ENCODE data around the gene MIDN. TPM values are rescaled to one million over a fixed set of nuclear protein-coding genes. Genes with fewer than 3 reads are reported as not detected.

The MIDN gene
- polyA plus RNA-seq, 2 of the 4 experiments (the other 2 are of a cell fraction) = 9.1 to 31.4 TPM

DNA sequence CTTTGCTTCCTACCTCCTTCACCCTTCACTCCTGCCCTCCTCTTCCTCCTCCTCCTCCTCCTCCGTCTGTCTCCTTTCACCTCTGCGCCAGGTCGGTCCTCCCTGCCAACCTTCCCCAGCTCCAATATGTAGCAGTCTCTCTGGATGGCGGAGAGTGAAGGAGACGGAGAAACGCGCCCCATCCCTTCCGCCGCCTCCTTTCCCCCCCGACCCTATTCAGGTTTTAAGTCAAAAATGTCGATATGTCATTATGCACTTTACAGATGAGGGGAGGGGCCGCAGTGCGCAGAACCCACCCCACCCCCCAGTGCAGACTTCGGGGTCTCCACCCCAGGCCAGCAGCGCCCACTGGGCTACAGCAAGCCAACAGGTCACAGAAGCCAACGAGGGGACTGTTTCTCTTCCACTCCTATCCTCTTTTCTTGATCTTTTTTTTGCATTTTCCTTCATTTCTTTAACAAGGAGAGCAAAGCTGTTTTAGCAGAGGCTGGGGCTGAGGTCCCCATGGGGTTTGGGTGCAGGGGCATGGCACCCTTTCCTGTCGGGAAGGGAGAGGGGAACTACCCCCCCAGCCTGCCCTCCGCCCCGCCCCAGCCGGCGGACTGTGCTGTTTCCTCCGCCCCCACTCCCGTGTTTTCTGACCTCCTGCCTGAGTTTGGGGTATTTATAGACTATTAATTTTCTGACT is 9.2 kb downstream of the MIDN start:
- Histone ChIP-seq H3K4me3 (peak overlapping the region; percentile 29; the same call in 1 of the 3 replicates), H3K4me1 (peaks cover 73% of the 10 kb centered on the region), H3K9me3 (no peaks in the 10 kb centered on the region), H3K27ac (peak overlapping the region; percentile 98 to 99), H3K4me2 (peak overlapping the region; percentile 100)
- DNase-seq (ENCODE audit: low read depth in 1 of 2, low spot score in 1 of 2) = no peak
- POLR2A ChIA-PET = no interaction called here
- ATAC-seq = no peak
- no peak for TF ChIP-seq POLR2A (IDR thresholded peaks at IDR 0.05; ENCODE audit: low read length)
- TF ChIP-seq ZSCAN20 (CRISPR knock-in tag; IDR thresholded peaks at IDR 0.05) = no peak
- TF ChIP-seq HOXA7 (CRISPR knock-in tag; IDR thresholded peaks at IDR 0.05) = no peak
- no peak for TF ChIP-seq CHD4 (IDR thresholded peaks at IDR 0.05; ENCODE audit: borderline replicate concordance)
- TF ChIP-seq, protein P1, sequence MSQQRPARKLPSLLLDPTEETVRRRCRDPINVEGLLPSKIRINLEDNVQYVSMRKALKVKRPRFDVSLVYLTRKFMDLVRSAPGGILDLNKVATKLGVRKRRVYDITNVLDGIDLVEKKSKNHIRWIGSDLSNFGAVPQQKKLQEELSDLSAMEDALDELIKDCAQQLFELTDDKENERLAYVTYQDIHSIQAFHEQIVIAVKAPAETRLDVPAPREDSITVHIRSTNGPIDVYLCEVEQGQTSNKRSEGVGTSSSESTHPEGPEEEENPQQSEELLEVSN (IDR thresholded peaks at IDR 0.05; ENCODE audit: borderline replicate concordance, low read depth) = no peak
- TF ChIP-seq FOSB (CRISPR knock-in tag; IDR thresholded peaks at IDR 0.05) = no peak
- TF ChIP-seq ESRRA (IDR thresholded peaks at IDR 0.05; ENCODE audit: borderline replicate concordance, low read length) = no peak
- no peak for TF ChIP-seq RCOR1 (IDR thresholded peaks at IDR 0.05; ENCODE audit: low read depth, low read length)
- TF ChIP-seq KDM5A (IDR thresholded peaks at IDR 0.05) = no peak
- TF ChIP-seq, protein P2, sequence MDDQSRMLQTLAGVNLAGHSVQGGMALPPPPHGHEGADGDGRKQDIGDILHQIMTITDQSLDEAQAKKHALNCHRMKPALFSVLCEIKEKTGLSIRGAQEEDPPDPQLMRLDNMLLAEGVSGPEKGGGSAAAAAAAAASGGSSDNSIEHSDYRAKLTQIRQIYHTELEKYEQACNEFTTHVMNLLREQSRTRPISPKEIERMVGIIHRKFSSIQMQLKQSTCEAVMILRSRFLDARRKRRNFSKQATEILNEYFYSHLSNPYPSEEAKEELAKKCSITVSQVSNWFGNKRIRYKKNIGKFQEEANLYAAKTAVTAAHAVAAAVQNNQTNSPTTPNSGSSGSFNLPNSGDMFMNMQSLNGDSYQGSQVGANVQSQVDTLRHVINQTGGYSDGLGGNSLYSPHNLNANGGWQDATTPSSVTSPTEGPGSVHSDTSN (IDR thresholded peaks at IDR 0.05) = no peak
- no peak for TF ChIP-seq JUNB (IDR thresholded peaks at IDR 0.05)
- TF ChIP-seq SREBF2 (IDR thresholded peaks at IDR 0.05) = no peak
- TF ChIP-seq, protein P3, sequence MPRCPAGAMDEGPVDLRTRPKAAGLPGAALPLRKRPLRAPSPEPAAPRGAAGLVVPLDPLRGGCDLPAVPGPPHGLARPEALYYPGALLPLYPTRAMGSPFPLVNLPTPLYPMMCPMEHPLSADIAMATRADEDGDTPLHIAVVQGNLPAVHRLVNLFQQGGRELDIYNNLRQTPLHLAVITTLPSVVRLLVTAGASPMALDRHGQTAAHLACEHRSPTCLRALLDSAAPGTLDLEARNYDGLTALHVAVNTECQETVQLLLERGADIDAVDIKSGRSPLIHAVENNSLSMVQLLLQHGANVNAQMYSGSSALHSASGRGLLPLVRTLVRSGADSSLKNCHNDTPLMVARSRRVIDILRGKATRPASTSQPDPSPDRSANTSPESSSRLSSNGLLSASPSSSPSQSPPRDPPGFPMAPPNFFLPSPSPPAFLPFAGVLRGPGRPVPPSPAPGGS (IDR thresholded peaks at IDR 0.05) = no peak
- no peak for TF ChIP-seq HDAC2 (IDR thresholded peaks at IDR 0.05)
- no peak for TF ChIP-seq HOXB13 (CRISPR knock-in tag; IDR thresholded peaks at IDR 0.05; ENCODE audit: low read depth)
- no peak for TF ChIP-seq RFX5 (IDR thresholded peaks at IDR 0.05)
- CTCF ChIA-PET = interaction anchor here (8.4 to 18.7 kb wide), 2 partner anchors 10 to 14 kb away, joined by 107 to 500 read pairs; partner anchors contain the start of genes ATP5F1D and CIRBP
- WGBS (ENCODE audit: missing lambda C conversion rate) = 47% methylated on average over 23 of the region's 23 CpGs
- no peak for FAIRE-seq

DNA sequence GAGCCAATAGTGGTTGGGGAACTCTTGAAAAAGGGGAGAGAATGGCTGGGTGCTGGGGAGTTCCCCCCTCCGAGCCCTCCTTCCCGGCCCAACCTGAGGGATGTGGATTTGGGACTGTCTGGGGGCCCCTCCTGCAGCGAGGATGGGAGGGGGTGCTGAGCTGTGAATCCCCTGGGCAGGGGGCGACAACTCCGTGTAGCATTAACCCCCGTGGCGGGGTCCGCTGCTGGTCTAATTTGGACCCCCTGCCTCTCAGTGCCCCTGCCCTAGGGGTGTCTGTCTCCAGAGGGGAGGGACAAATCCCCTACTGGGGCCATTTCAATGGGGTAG is 9.7 kb downstream of the MIDN start:
- ATAC-seq = no peak
- ChIA-PET POLR2A (no interaction called here), CTCF (interaction anchor here (8.4 to 18.7 kb wide), 2 partner anchors 9 to 14 kb away, joined by 107 to 500 read pairs; partner anchors contain the start of genes ATP5F1D and CIRBP)
- Histone ChIP-seq H3K4me1 (peaks cover 78% of the 10 kb centered on the region), H3K4me2 (peak overlapping the region; percentile 100), H3K27ac (peak overlapping the region; percentile 98 to 99), H3K4me3 (peak overlapping the region; percentile 29; the same call in 1 of the 3 replicates), H3K9me3 (no peaks in the 10 kb centered on the region)
- no peak for DNase-seq (ENCODE audit: low read depth in 1 of 2, low spot score in 1 of 2)
- FAIRE-seq = no peak
- TF ChIP-seq CHD4 (IDR thresholded peaks at IDR 0.05; ENCODE audit: borderline replicate concordance) (no peak), SMC3 (IDR thresholded peaks at IDR 0.05) (no peak), HEYL (CRISPR knock-in tag; IDR thresholded peaks at IDR 0.05) (no peak), CBX8 (IDR thresholded peaks at IDR 0.05) (no peak), POLR2A (IDR thresholded peaks at IDR 0.05; ENCODE audit: low read length) (no peak)
- TF ChIP-seq, protein P2 (IDR thresholded peaks at IDR 0.05) = no peak
- WGBS (ENCODE audit: missing lambda C conversion rate) = 72% methylated on average over 6 of the region's 8 CpGs

DNA sequence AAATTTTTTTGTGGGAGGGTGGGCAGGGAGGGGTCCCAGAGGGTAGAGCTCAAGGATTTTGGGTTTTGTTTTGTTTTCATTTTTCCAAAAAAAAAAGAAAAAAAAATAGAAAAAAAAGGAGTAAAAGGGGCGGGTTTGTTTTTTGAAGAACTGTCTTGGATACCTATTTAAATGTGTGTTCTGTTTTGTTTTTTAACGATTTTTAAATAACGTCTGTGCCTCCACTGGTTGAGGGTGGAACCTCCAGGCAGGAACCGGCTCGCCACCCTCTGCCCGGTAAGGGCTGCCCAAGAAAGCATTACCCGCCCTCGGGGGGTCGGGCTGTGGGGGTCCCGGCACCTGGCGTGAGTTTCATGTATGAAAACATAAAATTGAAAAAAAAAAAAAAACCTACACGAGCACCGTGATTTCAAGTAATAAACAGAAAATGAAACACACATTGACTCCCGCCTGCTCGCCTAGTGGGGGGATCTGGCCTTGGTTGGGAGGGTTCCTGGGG is 10.4 kb downstream of the MIDN start:
- POLR2A ChIA-PET = interaction anchor here (1.6 kb wide), 1 partner anchor 10 kb away, joined by 25 read pairs; the partner anchor contains the start of gene CIRBP
- ATAC-seq (no peak), DNase-seq (ENCODE audit: low read depth in 1 of 2, low spot score in 1 of 2) (peak in 1 of 2 experiments; percentile 44), FAIRE-seq (no peak)
- peak overlapping the region; percentile 98 to 99 for H3K27ac ChIP-seq
- CTCF ChIA-PET = interaction anchor here (8.4 to 18.7 kb wide), 2 partner anchors 9 to 15 kb away, joined by 107 to 500 read pairs; partner anchors contain the start of genes ATP5F1D and CIRBP
- H3K4me2 ChIP-seq = peak overlapping the region; percentile 100
- no peaks in the 10 kb centered on the region for H3K9me3 ChIP-seq
- H3K4me1 ChIP-seq = peaks cover 82% of the 10 kb centered on the region
- H3K4me3 ChIP-seq = peak overlapping the region; percentile 29
- WGBS (ENCODE audit: missing lambda C conversion rate) = 9% methylated on average over 13 of the region's 15 CpGs
- TF ChIP-seq RNF2 (IDR thresholded peaks at IDR 0.05; ENCODE audit: borderline replicate concordance, low read depth) (no peak), EP300 (IDR thresholded peaks at IDR 0.05) (no peak), CEBPB (IDR thresholded peaks at IDR 0.05) (no peak), HDAC2 (IDR thresholded peaks at IDR 0.05) (no peak), FOSL2 (IDR thresholded peaks at IDR 0.05) (no peak), FOSL2 (CRISPR knock-in tag; IDR thresholded peaks at IDR 0.05) (no peak), TP53 (CRISPR knock-in tag; IDR thresholded peaks at IDR 0.05) (no peak), SREBF2 (IDR thresholded peaks at IDR 0.05) (no peak), RAD21 (conservative IDR thresholded peaks at IDR 0.05 in 1 of 2, IDR thresholded peaks at IDR 0.05 in 1 of 2) (no peak)
- TF ChIP-seq, protein P4, sequence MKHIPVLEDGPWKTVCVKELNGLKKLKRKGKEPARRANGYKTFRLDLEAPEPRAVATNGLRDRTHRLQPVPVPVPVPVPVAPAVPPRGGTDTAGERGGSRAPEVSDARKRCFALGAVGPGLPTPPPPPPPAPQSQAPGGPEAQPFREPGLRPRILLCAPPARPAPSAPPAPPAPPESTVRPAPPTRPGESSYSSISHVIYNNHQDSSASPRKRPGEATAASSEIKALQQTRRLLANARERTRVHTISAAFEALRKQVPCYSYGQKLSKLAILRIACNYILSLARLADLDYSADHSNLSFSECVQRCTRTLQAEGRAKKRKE (CRISPR knock-in tag; IDR thresholded peaks at IDR 0.05; ENCODE audit: low read depth) = no peak

Data from A549 (cell line).